H1 (cell line): Measurements from ENCODE around the gene ZNF385D. TPM values are rescaled to one million over a fixed set of nuclear protein-coding genes. Genes with fewer than 3 reads are reported as not detected.

Experiments used
- RFX5 ChIP-seq: IDR thresholded peaks from 2 replicates; pipeline ENCODE4 v1.6.1; 2011; ENCODE audit warnings: low read depth, low read length, improper control_type of control experiment, borderline replicate concordance
- SIX5 ChIP-seq: IDR thresholded peaks from 2 replicates; pipeline ENCODE4 v1.6.1; 2011; ENCODE audit warnings: mild to moderate bottlenecking, low read depth, low read length
- SP2 ChIP-seq: IDR thresholded peaks from 2 replicates; pipeline ENCODE4 v1.6.1; 2012; ENCODE audit warnings: mild to moderate bottlenecking, low read length, inconsistent platforms
- TCF12 ChIP-seq: IDR thresholded peaks from 2 replicates; pipeline ENCODE4 v1.6.1; 2011; ENCODE audit warnings: low read depth, mild to moderate bottlenecking, low read length
- polyA plus RNA-seq, 7 experiments: library from polyadenylated mRNA; depleted of rRNA in 3 of 7; stranded (reverse) in 5 of 7; unstranded in 2 of 7; fragments of >200 nt in 5 of 7; fragments of 200-250 nt in 2 of 7; gene quantifications; 1 replicate in 5 of 7; 2 replicates in 1 of 7; 4 replicates in 1 of 7; pipeline versions ENCODE4 v1.2.1 to v1.2.3, GENCODE V29; 2011 to 2013; ENCODE audit warnings: missing spikeins in 2 of 7, mixed read lengths in 2 of 7
- total RNA-seq: library from RNA; stranded (reverse); fragmentation: NEBNext Ultra II Directional; extraction: Animal tissue kit (Norgen Biotek cat#: 25700); gene quantifications from 2 replicates; pipeline ENCODE4 v1.2.1, GENCODE V29; 2021
- TF ChIP-seq, protein P1 (sequence below), 3 experiments: IDR thresholded peaks; 1 replicate in 2 of 3; 2 replicates in 1 of 3; pipeline versions ENCODE4 v1.5.1 to v1.6.1; 2011; ENCODE audit warnings: low read length in 3 of 3, mild to moderate bottlenecking in 3 of 3, inconsistent platforms in 2 of 3, low read depth in 1 of 3, moderate library complexity in 1 of 3; ENCODE audit not compliant: insufficient read depth in 1 of 3; ENCODE audit errors: control extremely low read depth in 1 of 3

ZNF385D gene
- total and polyA plus RNA-seq, 2 of the 8 experiments (the other 6 are each of a cell fraction or from before 2014, with no cell fraction given) = 5.9 to 10.8 TPM

DNA sequence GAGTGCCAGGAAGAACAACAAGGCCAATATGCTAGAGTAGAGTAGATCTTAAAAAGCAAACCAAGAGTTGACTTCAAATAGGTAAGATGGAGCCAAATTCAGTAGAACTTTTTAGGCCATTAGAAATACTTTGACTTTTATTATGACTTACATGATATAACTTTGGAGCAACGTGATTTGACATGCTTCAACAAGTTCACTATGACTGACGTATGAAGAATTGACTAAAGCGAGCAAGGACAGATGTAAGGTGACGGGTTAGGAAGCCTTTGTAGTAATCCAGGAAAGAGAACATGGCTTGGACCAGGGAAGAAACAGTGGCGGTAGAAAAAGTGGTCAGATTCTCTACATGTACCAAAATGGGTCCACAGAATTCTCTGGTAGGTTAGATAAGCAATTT is 4.9 kb upstream of the ZNF385D start (continued):
- TF ChIP-seq, protein P1, sequence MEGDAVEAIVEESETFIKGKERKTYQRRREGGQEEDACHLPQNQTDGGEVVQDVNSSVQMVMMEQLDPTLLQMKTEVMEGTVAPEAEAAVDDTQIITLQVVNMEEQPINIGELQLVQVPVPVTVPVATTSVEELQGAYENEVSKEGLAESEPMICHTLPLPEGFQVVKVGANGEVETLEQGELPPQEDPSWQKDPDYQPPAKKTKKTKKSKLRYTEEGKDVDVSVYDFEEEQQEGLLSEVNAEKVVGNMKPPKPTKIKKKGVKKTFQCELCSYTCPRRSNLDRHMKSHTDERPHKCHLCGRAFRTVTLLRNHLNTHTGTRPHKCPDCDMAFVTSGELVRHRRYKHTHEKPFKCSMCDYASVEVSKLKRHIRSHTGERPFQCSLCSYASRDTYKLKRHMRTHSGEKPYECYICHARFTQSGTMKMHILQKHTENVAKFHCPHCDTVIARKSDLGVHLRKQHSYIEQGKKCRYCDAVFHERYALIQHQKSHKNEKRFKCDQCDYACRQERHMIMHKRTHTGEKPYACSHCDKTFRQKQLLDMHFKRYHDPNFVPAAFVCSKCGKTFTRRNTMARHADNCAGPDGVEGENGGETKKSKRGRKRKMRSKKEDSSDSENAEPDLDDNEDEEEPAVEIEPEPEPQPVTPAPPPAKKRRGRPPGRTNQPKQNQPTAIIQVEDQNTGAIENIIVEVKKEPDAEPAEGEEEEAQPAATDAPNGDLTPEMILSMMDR (IDR thresholded peaks at IDR 0.05; ENCODE audit: control extremely low read depth in 1 of 3, insufficient read depth in 1 of 3, low read depth in 1 of 3, low read length in 3 of 3) = no peak
- TF ChIP-seq TCF12 (no peak), RFX5 (no peak), SIX5 (no peak), SP2 (no peak)
